GM21367 (cell line): Measurements from ENCODE around the gene MYD88.
"Not testable (repeated sequence)": the region's sequence is repeated elsewhere in the genome, so short reads cannot be mapped to it uniquely, and the experiment has no call there.

Experiments
- ATAC-seq: cut with Tn5 transposase; IDR thresholded peaks from one replicate; pipeline ENCODE4 v1.9.1; 2021; ENCODE audit not compliant: unreplicated experiment

Gene MYD88

DNA sequence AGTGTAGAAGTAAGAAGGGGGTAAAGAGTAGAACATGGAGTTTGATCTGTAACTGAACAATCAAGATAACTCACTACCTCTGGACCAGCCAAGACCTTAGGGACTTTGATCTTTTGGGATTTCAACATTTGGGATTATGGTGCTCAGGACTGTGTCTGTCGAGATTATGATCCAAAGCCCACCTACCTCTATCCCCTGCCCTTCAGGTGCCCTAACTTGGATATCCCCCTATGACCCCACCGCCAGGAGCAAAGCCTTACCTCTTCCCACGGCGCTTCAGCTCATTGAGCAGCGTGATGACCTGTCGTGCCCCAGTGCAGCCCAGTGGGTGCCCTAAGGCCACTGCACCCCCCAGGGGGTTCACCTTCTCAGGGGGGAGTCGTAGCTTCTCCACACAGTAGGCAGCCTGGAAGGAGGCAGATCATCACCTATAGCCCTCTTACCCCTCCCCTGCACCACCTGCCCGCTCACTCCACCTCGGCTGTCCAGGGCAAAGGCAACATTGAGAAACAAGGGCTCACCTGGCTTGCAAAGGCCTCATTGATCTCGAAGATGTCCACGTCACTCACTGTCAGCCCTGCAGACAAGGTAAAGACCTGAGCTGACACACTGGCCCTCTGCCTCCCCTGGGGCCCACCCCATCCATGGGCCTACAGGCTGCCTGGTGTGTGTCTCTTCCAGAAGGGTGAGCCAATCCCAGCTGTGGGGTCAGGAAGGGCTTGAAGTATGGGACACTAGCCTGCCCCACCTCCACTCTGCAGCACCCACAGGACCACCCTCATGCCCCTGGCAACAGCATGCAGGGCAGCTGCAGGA, 12.9 kb upstream of the MYD88 start:
- ATAC-seq: no peak

DNA sequence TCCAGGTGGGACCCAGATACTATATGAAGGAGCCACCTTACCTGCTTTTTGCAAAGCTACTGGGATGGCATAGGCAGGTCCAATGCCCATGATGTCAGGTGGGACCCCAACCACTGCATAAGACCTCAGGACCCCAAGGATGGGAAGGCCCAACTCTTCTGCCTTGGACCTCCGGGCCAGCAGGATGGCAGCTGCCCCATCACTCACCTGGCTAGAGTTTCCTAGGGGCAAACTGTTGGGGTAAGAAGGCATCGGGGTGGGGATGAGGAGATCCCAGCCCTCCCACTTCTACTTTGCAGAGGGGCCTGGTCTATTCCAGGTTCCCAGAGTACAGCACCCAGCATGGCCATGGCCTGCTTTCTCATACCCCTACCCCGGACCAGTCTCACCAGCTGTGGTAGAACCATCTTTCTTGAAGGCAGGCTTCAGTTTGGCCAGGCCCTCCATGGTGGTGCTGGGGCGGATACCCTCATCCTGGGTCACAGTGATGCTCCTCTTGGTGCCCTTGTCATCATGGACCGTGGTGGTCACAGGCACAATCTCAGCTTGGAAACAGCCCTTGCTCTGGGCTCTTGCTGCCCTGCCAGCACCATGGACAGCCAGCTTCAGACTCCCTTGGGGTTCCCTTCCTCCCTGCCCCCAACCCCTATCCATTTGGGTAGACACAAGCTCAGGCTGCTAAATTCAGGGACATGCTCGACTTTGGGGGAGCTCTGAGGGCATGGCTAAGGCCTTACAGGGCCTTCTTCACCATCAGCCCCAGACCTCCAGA, 12.2 kb upstream of the MYD88 start:
- ATAC-seq: no peak

DNA sequence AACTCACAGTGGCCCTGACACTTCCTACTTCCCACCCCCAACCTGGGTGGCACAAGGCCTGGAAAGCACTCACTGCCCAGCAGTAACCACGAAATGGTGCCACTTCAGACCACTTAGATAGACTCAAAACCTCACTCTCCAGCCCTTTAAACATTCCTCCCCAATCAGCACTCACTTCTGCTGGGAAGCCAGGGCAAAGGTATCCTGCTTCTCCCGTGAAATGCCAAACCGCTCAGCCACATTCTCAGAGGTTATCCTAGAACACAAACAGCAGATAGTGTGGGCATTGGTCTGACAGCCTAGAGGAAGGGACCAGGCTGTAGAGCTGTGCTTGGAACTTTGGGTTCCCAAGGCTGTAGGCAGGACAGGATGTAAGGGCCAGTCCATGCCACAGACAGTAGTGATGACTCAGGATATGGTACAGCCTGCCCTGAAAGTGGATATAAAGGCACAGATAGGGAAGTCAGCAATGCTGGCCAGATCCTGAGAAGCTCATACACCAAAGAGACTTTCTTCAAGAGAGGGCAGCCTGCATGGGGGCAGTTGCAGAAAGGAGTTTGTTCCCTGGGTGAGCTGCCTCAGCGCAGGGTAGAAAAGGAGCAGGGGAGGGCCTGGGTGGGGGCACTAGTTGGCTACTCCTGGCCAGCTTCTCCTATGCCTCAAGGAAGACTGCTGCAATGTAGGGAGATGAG, 10.7 kb upstream of the MYD88 start:
- ATAC-seq: no peak

DNA sequence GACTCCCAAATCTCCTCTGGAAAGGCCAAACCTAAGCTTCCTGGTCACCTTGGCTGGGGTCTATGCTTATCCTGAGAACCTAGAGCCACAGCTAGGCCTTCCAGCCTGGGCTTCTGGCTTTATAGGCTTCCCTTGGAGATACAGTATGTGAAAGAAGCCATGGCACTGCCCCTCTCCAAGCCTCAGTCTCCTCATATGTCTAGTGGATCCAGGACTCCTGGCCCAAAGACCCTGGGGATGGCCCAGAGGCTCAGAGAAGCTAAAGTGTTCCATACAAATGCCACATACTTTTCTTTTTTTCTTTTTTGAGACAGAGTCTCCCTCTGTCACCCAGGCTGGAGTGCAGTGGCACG, 10.2 kb upstream of the MYD88 start:
- ATAC-seq: no peak

DNA sequence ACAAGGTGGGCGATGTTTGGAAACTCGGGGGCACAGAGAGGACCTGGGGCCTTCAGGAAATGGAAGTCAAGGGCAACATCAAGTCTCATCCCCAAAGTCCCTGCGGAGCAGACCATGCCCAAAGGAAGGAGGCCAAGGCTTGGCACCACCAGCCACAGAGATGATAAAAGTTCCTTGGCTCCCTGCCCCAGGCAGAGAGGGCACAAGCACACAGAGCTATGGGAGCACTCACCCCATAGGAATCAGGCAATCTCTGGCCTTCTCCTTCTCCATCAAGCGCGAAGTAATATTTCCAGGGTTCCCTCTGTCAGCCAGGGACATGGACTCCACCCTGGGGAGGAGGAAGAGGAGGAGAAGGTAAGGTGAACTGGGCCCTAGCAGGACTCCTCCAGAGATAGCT, 9.4 kb upstream of the MYD88 start:
- ATAC-seq: no peak

DNA sequence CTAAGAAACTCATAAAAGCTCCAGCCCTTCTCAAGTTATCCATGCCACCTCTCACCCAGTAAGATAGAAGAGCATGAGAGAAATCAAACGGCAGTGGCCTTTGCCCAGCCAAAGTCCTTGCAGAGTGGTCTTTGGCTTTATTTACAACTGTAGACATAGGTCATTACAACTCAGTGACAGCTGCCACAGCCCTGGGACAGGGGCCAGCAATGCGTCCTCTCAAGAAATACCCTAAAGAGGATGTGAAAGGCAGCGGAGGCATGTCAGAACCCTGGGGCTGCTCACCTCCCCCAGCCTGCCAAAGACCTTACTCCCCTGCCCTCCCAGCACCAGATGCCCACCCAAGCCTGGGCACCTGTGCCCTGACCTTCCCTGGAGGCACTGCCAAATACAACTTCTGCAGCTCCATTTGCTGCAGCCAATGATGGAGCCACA, 7.8 kb upstream of the MYD88 start:
- no peak for ATAC-seq

DNA sequence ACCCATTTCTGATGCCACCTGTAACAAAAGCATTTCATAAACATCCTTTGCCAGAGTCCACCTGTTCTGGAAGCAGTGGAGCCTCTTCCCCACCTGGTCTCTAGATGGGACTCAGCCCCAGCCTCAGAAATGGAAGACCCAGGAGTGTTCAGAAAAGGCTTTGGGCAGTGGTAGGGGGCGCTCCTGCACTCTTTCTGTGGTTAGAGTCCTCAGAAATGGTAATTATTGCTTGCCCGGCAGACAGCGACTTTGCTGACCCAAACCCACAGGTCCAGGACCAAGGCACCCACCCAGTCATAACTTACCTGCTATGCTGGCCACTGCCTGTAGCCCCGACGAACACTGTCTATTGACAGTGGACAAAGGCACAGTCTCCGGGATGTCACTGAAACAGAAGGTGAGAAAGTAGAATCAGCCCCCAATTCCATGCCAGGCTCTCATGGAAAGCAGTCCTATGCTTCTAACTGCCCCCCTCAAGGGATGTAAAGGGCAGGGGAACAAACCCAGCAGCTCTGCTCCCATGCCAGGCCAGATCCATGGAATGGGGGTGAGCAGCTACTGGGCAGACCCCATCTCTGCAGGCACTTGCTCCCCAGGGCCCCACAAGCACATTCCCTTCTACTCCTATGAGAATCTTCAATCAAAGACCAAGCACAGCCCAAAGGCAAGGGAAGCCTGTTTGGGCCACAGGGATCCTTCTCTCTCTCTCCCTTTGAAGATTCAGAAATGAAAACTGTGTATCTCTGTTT, 6.7 kb upstream of the MYD88 start:
- no peak for ATAC-seq

DNA sequence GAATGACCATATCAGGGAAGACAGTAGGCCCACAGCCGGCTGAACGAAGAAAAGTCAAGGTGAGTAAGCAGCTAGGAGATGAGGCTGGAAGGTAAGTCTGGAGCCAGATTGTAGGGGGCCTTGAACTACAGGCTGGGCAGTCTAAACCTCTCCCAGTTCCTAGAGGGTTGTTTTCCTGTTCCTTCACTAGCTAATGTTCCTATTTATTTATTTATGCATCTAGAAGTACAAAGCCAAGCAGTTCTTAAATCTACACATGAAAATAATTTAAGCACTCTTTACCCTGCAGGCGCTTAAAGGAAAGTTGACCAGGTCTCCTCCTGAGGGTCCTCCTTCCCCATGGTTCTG, 5.3 kb upstream of the MYD88 start:
- ATAC-seq: no peak

DNA sequence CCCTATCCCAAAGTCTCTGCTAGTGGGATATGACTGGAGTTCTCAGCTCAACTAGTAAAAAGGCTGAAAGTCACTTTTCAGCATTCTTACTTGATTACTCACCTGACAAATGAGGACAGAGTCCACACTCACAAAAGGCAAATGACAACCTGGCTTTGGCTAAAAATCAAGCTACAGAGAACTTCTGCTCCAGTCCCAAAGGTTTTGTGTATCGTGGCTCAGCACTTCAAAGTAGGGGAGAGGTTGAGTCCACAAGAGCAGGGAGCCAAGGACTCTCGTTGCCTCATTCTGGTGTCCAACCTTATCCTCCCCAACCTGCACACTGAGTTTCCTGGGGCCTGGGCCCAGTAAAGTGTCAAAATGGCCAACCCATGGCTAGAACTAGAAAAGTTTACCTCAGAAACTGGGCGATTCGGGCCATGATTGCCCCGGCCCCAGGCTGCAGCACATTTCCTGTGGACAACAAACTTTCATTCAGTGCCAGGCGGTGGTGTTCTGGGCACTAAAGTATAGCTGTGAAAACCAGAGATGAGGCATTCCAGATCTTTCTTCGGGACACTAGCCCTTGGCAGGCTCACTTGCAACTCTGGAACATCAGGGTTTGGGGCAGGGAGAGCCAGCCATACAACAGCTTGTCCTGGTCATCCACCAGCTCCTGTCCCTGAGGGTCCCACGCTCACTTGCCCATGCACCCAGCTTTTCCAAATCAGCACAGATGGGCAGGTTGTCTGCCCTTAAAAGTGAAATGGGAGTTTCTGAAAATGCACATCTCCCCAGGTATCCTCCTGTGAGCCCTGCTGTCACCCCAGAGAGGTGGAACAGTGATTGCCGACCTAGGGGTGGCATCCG, 4.7 kb upstream of the MYD88 start:
- no peak for ATAC-seq

DNA sequence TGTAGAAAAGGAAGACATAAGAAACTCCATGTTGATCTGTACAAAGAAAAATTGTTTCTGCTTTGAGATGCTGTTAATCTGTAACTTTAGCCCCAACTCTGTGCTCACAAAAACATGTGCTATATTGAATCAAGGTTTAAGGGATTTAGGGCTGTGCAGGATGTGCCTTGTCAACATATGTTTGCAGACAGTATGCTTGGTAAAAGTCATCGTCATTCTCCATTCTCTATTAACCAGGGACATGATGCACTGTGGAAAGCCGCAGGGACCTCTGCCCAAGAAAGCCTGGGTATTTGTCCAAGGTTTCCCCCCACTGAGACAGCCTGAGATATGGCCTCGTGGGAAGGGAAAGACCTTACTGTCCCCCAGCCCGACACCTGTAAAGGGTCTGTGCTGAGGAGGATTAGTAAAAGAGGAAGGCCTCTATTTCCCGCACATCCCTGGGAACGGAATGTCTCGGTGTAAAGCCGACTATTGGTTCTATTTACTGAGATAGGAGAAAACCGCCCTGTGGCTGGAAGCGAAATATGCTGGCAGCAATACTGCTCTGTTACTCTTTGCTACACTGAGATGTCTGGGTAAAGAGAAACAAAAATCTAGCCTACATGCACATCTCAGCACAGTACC, 3.8 kb upstream of the MYD88 start:
- ATAC-seq: not testable (repeated sequence)

DNA sequence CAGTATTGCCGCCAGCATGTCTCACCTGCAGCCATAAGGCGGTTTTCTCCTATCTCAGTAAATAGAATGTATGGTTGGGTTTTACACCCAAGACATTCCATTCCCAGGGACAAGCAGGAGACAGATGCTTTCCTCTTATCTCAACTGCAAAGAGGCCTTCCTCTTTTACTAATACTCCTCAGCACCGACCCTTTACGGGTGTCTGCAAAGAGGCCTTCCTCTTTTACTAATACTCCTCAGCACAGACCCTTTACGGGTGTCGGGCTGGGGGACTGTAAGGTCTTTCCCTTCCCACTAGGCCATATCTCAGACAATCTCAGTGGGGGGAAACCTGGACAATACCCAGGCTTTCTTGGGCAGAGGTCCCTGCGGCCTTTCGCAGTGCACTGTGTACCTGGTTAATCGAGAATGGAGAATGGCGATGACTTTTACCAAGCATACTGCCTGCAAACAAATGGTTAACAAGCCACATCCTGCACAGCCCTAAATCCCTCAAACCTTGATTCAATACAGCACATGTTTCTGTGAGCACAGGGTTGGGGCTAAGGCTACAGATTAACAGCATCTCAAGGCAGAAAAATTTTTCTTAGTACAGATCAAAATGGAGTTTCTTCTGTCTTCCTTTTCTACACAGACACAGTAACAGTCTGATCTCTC, 2.7 kb upstream of the MYD88 start:
- not testable (repeated sequence) for ATAC-seq

DNA sequence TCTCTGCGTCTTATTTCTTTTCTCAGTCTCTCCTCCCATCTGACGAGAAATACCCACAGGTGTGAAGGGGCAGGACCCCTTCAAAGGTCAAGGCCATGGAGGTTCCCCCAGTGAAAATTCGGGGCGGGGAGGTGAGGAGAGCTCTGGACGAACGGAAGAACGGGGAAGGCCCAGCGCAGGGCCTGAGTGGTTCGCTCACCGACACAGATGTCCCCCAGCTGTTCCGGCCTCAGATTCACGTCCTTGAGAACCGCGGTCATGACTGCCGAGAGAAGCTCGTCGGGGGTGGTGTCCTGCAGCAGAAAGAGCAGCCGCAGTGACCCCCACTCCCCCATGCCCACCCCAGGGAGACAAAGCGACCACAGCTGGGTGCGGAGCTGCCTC, 2.1 kb upstream of the MYD88 start:
- ATAC-seq: no peak

DNA sequence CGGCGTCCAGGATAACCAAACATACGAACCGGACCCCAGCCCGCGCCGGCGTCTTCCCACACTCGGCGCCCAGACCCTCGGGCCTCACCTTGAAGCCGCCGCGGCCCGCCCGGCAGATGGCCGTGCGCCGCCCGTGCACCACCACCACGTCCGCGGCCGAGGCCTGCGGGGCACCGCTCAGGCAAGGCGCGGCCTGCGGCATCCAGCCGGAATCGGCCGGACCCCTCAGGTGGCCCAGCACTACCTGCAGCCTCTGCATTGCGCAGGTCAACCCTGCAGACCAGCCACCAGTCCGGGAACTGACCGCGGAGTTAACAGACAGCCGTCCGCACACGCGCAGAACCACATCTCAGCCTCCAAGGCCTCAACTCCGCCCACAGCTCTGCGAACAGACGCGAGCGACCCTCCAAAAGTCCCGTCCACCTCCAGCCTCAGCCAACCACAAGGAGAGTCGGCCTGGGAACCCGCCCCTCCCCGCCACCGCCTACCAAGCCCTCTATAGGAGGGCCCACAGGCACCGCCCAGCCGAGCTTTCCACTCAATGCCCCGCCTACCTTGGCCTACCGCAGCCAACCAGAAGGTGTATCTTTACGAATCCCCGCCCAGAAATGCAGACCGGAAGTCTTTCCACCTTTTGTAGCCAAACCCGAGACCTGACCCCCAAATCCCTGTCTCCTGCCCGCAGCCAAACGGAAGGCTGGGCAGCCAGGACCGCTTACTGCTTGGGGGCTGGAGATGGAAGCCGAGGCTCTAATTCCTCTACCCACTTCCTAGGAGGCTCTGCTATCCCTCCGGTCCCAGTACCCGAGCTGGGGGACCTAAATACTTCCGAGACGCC, 1.5 kb upstream of the MYD88 start, which contains the start of gene ACAA1:
Gene ACAA1 (minus strand): TSS at position 351 of the 838 bp plus-strand sequence. CDS start 92 bp downstream, at position 259.
- peak; percentile 89 for ATAC-seq

DNA sequence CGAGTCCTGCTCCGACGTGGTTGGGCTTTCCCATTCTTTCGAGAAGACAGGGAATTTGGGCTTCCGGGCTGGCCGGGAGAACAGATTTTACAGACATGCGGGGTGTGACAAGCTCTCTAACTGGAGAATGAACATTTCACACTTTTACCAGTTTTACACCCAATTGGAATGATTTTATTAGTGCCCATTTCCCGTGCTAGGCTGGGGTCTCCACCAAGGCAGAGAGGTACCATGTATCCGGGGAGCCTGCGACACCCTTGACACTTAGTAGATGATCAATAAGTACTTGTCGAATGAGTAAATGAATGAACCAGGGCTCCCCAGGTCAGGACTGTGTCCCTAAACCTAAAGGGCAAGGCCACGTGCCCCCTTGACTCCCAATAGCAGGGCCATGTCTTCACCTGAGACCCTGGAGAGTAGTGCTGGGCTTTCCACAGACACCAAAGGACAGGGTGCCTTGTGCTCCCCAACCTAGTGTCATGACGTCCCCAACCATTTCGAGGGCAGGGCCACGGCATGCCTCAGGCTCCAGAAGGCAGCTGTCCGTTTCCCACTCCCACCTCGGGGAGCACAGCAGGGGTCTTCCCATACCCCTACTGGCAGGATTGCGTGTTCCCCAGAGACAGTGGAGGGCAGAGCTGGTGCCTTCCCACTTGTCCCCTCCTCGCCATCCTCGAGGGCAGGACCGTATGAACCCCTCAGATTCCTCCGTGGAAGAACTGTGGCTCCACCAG, 679 bp upstream of the MYD88 start:
- no peak for ATAC-seq

DNA sequence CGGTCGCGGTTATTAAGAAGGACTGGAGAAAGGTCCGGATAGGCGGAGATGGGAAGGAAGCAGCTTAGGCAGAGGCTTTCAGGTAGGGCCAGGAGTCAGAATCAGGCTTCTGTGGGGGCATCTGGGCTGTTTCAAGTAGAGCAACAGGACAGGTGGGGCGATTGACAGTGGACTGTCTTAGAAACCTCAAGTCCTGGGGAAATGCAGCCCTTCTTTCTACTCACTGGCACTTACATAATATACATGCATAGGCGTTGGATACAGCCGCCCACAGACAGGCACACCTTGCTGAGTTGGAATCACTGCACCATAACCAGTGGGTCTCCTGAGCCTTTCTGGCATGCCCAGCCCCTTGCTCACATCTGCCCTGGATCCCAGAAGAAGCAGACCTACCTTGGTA, 730 bp downstream of the MYD88 start:
- no peak for ATAC-seq

DNA sequence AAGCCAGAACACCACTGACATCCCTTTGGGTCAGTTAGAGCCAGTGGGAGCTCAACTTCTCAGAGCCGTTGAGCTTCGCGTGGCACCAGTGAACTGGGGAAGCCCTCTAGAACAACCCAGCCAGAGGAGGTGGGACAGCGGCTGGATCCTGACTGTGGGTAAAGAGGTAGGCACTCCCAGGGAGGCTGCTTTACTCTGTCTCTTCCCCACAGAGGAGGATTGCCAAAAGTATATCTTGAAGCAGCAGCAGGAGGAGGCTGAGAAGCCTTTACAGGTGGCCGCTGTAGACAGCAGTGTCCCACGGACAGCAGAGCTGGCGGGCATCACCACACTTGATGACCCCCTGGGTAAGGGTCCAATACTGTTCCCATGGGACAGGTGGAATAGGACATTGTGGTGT, 1.2 kb downstream of the MYD88 start:
- ATAC-seq: no peak

DNA sequence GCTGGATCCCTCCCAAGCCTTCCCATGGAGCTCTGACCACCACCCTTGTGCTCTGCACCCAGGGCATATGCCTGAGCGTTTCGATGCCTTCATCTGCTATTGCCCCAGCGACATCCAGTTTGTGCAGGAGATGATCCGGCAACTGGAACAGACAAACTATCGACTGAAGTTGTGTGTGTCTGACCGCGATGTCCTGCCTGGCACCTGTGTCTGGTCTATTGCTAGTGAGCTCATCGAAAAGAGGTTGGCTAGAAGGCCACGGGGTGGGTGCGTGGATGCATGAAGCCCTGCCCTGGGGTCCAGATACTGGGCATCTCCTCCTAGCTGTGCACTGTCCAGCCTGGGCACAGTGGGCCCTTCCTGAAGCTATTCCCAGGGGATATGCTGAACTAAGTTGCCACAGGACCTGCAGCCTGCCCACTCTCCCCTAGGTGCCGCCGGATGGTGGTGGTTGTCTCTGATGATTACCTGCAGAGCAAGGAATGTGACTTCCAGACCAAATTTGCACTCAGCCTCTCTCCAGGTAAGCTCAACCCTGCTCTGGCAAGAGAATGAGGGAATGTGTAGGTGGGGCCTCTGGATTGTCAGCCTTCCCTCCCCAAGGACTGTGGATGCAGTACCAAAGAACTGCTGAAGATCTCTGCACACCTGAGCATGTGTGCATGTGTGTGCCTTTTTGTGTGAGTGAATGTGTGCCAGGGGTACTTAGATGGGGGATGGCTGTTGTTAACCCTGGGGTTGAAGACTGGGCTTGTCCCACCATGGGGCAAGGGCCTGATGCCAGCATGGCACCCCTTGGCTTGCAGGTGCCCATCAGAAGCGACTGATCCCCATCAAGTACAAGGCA, 2.1 kb downstream of the MYD88 start:
- no peak for ATAC-seq
